CD14-positive monocyte (primary cell): Measurements from ENCODE around the gene IL11RA. TPM values are rescaled to one million over a fixed set of nuclear protein-coding genes. Genes with fewer than 3 reads are reported as not detected.

Experiments
- DNase-seq, 3 donors: peaks; one replicate each; pipeline ENCODE4 v3.0.0-alpha.2; 2011 to 2022
- H2AFZ ChIP-seq: 2 replicates; pipeline ENCODE4 v1.6.0; 2012; ENCODE audit warnings: mild to moderate bottlenecking, low read depth, low read length, inconsistent platforms; ENCODE audit not compliant: insufficient read depth, poor library complexity, severe bottlenecking
- H3K27ac ChIP-seq, 2 donors: 1 replicate in 1 of 2; 2 replicates in 1 of 2; pipeline ENCODE4 v1.5.1; 2012 to 2013; ENCODE audit warnings: low read length in 2 of 2, control low read depth in 1 of 2, inconsistent platforms in 1 of 2, low read depth in 1 of 2, mild to moderate bottlenecking in 1 of 2
- H3K27me3 ChIP-seq, 2 donors: one replicate each; pipeline versions ENCODE4 v1.6.0 to v1.6.1; 2011 to 2013; ENCODE audit warnings: low read length in 2 of 2; ENCODE audit not compliant: control insufficient read depth in 2 of 2, insufficient read depth in 2 of 2
- H3K36me3 ChIP-seq, 2 donors: replicated peaks in 1 of 2; 1 replicate in 1 of 2; 2 replicates in 1 of 2; pipeline versions ENCODE4 v1.5.1 to v1.6.1; 2012 to 2013; ENCODE audit warnings: low read length in 2 of 2, control low read depth in 1 of 2, inconsistent platforms in 1 of 2, mild to moderate bottlenecking in 1 of 2; ENCODE audit not compliant: insufficient read depth in 2 of 2, control insufficient read depth in 1 of 2
- H3K4me1 ChIP-seq, 2 donors: 1 replicate in 1 of 2; 2 replicates in 1 of 2; pipeline versions ENCODE4 v1.5.1 to v1.6.1; 2012 to 2013; ENCODE audit warnings: low read length in 2 of 2, control low read depth in 1 of 2, inconsistent platforms in 1 of 2, mild to moderate bottlenecking in 1 of 2, moderate library complexity in 1 of 2; ENCODE audit not compliant: insufficient read depth in 2 of 2, control insufficient read depth in 1 of 2
- H3K4me2 ChIP-seq: replicated peaks from 2 replicates; pipeline ENCODE3; 2012; ENCODE audit warnings: low read length, moderate library complexity, mild to moderate bottlenecking; ENCODE audit not compliant: poor library complexity, severe bottlenecking; ENCODE audit errors: extremely low read depth
- H3K4me3 ChIP-seq, 3 experiments: fragments of 200-600 bp in 1 of 3; sonication (generic) in 1 of 3; replicated peaks in 1 of 3; 1 replicate in 2 of 3; 2 replicates in 1 of 3; pipeline ENCODE4 v1.5.1; 2011 to 2013; ENCODE audit warnings: low read length in 3 of 3, mild to moderate bottlenecking in 3 of 3, control low read depth in 2 of 3, low read depth in 2 of 3, inconsistent platforms in 1 of 3, moderate library complexity in 1 of 3
- H3K79me2 ChIP-seq: 2 replicates; pipeline ENCODE4 v1.6.0; 2012; ENCODE audit warnings: mild to moderate bottlenecking, control low read depth, inconsistent platforms, low read length, moderate library complexity; ENCODE audit not compliant: insufficient read depth
- H3K9ac ChIP-seq: 2 replicates; pipeline ENCODE4 v1.6.0; 2017; ENCODE audit warnings: low read length, mild to moderate bottlenecking; ENCODE audit not compliant: insufficient read depth, poor library complexity, severe bottlenecking
- H3K9me3 ChIP-seq, 2 donors: replicated peaks in 1 of 2; 1 replicate in 1 of 2; 2 replicates in 1 of 2; pipeline versions ENCODE4 v1.5.1 to v1.6.1; 2012 to 2013; ENCODE audit warnings: low read length in 2 of 2, control low read depth in 1 of 2; ENCODE audit not compliant: control insufficient read depth in 1 of 2, insufficient read depth in 1 of 2
- H4K20me1 ChIP-seq: 2 replicates; pipeline ENCODE4 v1.6.0; 2012; ENCODE audit warnings: mild to moderate bottlenecking, low read length, control low read depth, moderate library complexity; ENCODE audit not compliant: insufficient read depth
- H3K27ac Mint-ChIP-seq, 7 donors: one replicate each; pipeline ENCODE4 v1.8.0; 2020; ENCODE audit warnings: mild to moderate bottlenecking in 7 of 7, mixed read lengths in 7 of 7, moderate library complexity in 6 of 7, inconsistent platforms in 2 of 7
- H3K27me3 Mint-ChIP-seq, 3 donors: one replicate each; pipeline ENCODE4 v1.8.0; 2021 to 2022; ENCODE audit warnings: low read depth in 3 of 3, mild to moderate bottlenecking in 3 of 3, mixed read lengths in 3 of 3, moderate library complexity in 3 of 3, inconsistent platforms in 1 of 3
- H3K36me3 Mint-ChIP-seq, 2 donors: one replicate each; pipeline ENCODE4 v1.8.0; 2020; ENCODE audit warnings: mixed read lengths in 2 of 2, inconsistent platforms in 1 of 2, mild to moderate bottlenecking in 1 of 2
- H3K4me1 Mint-ChIP-seq: one replicate; pipeline ENCODE4 v1.8.0; 2020; ENCODE audit warnings: mild to moderate bottlenecking, mixed read lengths
- H3K4me3 Mint-ChIP-seq, 2 donors: one replicate each; pipeline ENCODE4 v1.8.0; 2020; ENCODE audit warnings: mild to moderate bottlenecking in 2 of 2, mixed read lengths in 2 of 2, moderate library complexity in 1 of 2
- H3K9me3 Mint-ChIP-seq, 7 donors: one replicate each; pipeline ENCODE4 v1.8.0; 2020 to 2022; ENCODE audit warnings: mixed read lengths in 7 of 7, mild to moderate bottlenecking in 6 of 7, moderate library complexity in 6 of 7, inconsistent platforms in 2 of 7
- CTCF ChIP-seq: fragments of 200-600 bp; IDR thresholded peaks from one replicate; pipeline ENCODE4 v1.8.0; 2022; ENCODE audit warnings: antibody characterized with exemption, mild to moderate bottlenecking
- WGBS: methylation state at CpG from one replicate; pipeline ENCODE4 v1.1.5; 2013; ENCODE audit warnings: missing lambda C conversion rate; ENCODE audit not compliant: insufficient coverage; 5-methylcytosine and 5-hydroxymethylcytosine counted together
- intact Hi-C, 2 donors: fragments of 100-400 bp; cut with micrococcal nuclease; formaldehyde crosslinking; loops; one replicate each; pipeline versions ENCODE4 v1.15.0 to v1.15.1; 2023
- polyA plus RNA-seq, 3 donors: library from polyadenylated mRNA; depleted of rRNA in 1 of 3; unstranded in 2 of 3; stranded (reverse) in 1 of 3; fragments of 300-500 nt in 2 of 3; fragments of >200 nt in 1 of 3; fragmentation: Illumina TruSeq in 2 of 3; gene quantifications; 1 replicate in 2 of 3; 2 replicates in 1 of 3; pipeline ENCODE4 v1.2.3, GENCODE V29; 2012 to 2021

The IL11RA gene
- polyA plus RNA-seq, 3 donors = 2.8 to 39.1 (median 4.1) TPM

DNA sequence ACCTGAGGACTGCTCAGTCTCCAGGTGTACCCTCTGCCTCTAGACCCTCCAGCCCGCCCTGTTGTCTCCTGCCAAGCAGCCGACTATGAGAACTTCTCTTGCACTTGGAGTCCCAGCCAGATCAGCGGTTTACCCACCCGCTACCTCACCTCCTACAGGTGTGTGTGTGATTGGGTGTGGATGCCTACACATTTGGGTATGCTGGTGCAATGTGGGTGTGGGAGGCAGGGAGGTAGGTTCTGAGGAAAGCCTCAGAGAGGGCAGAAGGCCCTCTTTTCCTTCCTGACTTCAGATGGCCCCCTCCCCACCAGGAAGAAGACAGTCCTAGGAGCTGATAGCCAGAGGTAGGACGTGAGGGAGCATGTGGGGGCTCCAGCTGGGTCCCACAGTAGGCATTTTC is 5.0 kb downstream of the IL11RA start:
- no peaks in the 10 kb centered on the region for H3K9me3 ChIP-seq
- no peak overlapping the region for H3K4me2 ChIP-seq
- H3K4me1 Mint-ChIP-seq = peaks cover 17% of the 10 kb centered on the region
- no peak overlapping the region for H3K4me3 Mint-ChIP-seq
- no peaks in the 10 kb centered on the region for H3K79me2 ChIP-seq
- H3K9me3 Mint-ChIP-seq = peaks cover 0 to 4% (median 0%) of the 10 kb centered on the region in 7 donors
- H4K20me1 ChIP-seq = no peaks in the 10 kb centered on the region
- intact Hi-C loops = no loop called here
- H3K9ac ChIP-seq = no peak overlapping the region
- WGBS = 80% methylated on average over 1 of the region's 5 CpGs
- H3K36me3 ChIP-seq = no peaks in the 10 kb centered on the region
- no peaks in the 10 kb centered on the region for H3K27me3 ChIP-seq
- peaks cover 3 to 5% of the 10 kb centered on the region in 2 donors for H3K4me1 ChIP-seq
- H3K36me3 Mint-ChIP-seq = peaks cover 0 to 6% of the 10 kb centered on the region in 2 donors
- H2AFZ ChIP-seq = no peak overlapping the region
- no peak overlapping the region for H3K27ac Mint-ChIP-seq
- H3K27ac ChIP-seq = no peak overlapping the region
- no peak overlapping the region for H3K4me3 ChIP-seq
- no peak for TF ChIP-seq CTCF
- DNase-seq = no peak
- peaks cover 8 to 14% (median 9%) of the 10 kb centered on the region in 3 donors for H3K27me3 Mint-ChIP-seq

GRCh38 chr9:34658461-34658860 is 6.5 kb downstream of the IL11RA start:
- Histone ChIP-seq H3K9ac (no peak overlapping the region), H3K36me3 (no peaks in the 10 kb centered on the region), H3K4me2 (no peak overlapping the region), H3K9me3 (no peaks in the 10 kb centered on the region), H3K27ac (no peak overlapping the region), H3K79me2 (no peaks in the 10 kb centered on the region), H3K4me3 (no peak overlapping the region), H3K27me3 (no peaks in the 10 kb centered on the region), H2AFZ (no peak overlapping the region), H3K4me1 (no peaks in the 10 kb centered on the region), H4K20me1 (no peaks in the 10 kb centered on the region)
- Mint-ChIP-seq H3K36me3 (peaks cover 0 to 2% of the 10 kb centered on the region in 2 donors), H3K4me1 (peaks cover 2% of the 10 kb centered on the region), H3K9me3 (peaks cover 0 to 3% (median 0%) of the 10 kb centered on the region in 7 donors), H3K4me3 (no peak overlapping the region), H3K27me3 (peaks cover 4 to 5% (median 5%) of the 10 kb centered on the region in 3 donors), H3K27ac (peak overlapping the region in 1 of 7 donors; percentile 42)
- intact Hi-C loops = no loop called here
- no peak for TF ChIP-seq CTCF
- 93% methylated on average over 12 of the region's 14 CpGs for WGBS
- DNase-seq = no peak
